Measurements from ENCODE around the gene S100Z.

DNA sequence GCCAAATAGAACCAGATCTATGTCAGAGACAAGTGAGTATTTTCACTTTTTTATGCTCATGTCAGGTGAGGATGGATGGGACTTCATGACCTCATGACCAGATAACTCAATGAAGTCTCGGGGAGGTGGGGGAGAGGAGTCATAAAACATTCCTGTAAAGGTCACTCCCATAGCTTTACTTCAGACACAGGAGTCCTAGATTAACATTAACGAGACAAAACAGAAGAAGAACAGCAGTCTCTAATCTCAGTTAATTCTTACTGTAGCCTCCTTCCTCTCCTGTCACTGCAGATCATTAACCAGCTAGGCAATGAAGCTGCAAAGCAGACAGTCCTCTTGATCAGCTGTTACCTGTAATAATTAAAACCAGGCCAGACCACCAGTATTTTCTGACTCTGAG is 114.2 kb downstream of the S100Z start:
- TF ChIP-seq POLR2A (IDR thresholded peaks at IDR 0.05) (no peak), POLR2AphosphoS5 (IDR thresholded peaks at IDR 0.05) (no peak), EP300 (IDR thresholded peaks at IDR 0.05; ENCODE audit: low read depth) (no peak)
- TF ChIP-seq, protein P1, sequence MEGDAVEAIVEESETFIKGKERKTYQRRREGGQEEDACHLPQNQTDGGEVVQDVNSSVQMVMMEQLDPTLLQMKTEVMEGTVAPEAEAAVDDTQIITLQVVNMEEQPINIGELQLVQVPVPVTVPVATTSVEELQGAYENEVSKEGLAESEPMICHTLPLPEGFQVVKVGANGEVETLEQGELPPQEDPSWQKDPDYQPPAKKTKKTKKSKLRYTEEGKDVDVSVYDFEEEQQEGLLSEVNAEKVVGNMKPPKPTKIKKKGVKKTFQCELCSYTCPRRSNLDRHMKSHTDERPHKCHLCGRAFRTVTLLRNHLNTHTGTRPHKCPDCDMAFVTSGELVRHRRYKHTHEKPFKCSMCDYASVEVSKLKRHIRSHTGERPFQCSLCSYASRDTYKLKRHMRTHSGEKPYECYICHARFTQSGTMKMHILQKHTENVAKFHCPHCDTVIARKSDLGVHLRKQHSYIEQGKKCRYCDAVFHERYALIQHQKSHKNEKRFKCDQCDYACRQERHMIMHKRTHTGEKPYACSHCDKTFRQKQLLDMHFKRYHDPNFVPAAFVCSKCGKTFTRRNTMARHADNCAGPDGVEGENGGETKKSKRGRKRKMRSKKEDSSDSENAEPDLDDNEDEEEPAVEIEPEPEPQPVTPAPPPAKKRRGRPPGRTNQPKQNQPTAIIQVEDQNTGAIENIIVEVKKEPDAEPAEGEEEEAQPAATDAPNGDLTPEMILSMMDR (IDR thresholded peaks at IDR 0.05), result no peak
